H9 (cell line): ENCODE results near the gene ATAD1. TPM values are rescaled to one million over a fixed set of nuclear protein-coding genes. Genes with fewer than 3 reads are reported as not detected.

Experiments
- DNase-seq: peaks from one replicate; pipeline ENCODE4 v3.0.0-alpha.2; 2017
- H2AFZ ChIP-seq: one replicate; pipeline ENCODE4 v1.6.1; 2013; ENCODE audit warnings: mild to moderate bottlenecking, low read length, control low read depth, moderate library complexity
- H2AK5ac ChIP-seq: 2 replicates; pipeline ENCODE4 v1.6.1; 2013; ENCODE audit warnings: low read length, control low read depth, mixed read lengths; ENCODE audit not compliant: insufficient read length
- H2BK120ac ChIP-seq: one replicate; pipeline ENCODE4 v1.6.1; 2013; ENCODE audit warnings: low read depth, mild to moderate bottlenecking, low read length, control low read depth, inconsistent platforms; ENCODE audit not compliant: poor library complexity, severe bottlenecking
- H2BK12ac ChIP-seq: 2 replicates; pipeline ENCODE4 v1.6.1; 2013; ENCODE audit warnings: low read length, control low read depth, mixed read lengths, low read depth; ENCODE audit not compliant: insufficient read length
- H2BK15ac ChIP-seq: 2 replicates; pipeline ENCODE4 v1.6.1; 2013; ENCODE audit warnings: low read depth, low read length, control low read depth
- H2BK20ac ChIP-seq: one replicate; pipeline ENCODE4 v1.6.1; 2013; ENCODE audit warnings: low read depth, mild to moderate bottlenecking, low read length, control low read depth, inconsistent platforms; ENCODE audit not compliant: poor library complexity, severe bottlenecking
- H2BK5ac ChIP-seq: 2 replicates; pipeline ENCODE4 v1.6.1; 2013; ENCODE audit warnings: low read length, control low read depth, mixed read lengths; ENCODE audit not compliant: insufficient read length
- H3K14ac ChIP-seq: 2 replicates; pipeline ENCODE4 v1.6.1; 2013; ENCODE audit warnings: low read length, control low read depth; ENCODE audit not compliant: insufficient read depth
- H3K18ac ChIP-seq: 2 replicates; pipeline ENCODE4 v1.6.1; 2013; ENCODE audit warnings: low read depth, mild to moderate bottlenecking, mixed read lengths, low read length, control low read depth; ENCODE audit not compliant: insufficient read length
- H3K23ac ChIP-seq: 2 replicates; pipeline ENCODE4 v1.6.1; 2013; ENCODE audit warnings: low read length, control low read depth, mixed read lengths, low read depth; ENCODE audit not compliant: insufficient read length
- H3K23me2 ChIP-seq: 2 replicates; pipeline ENCODE4 v1.6.1; 2013; ENCODE audit warnings: low read depth, mild to moderate bottlenecking, mixed read lengths, low read length, control low read depth; ENCODE audit not compliant: insufficient read length, poor library complexity, severe bottlenecking
- H3K27ac ChIP-seq: 2 replicates; pipeline ENCODE4 v1.5.1; 2013; ENCODE audit warnings: low read length, control low read depth, mixed read lengths, low read depth; ENCODE audit not compliant: insufficient read length
- H3K27me3 ChIP-seq: 2 replicates; pipeline ENCODE4 v1.6.1; 2013; ENCODE audit warnings: low read length, control low read depth, inconsistent platforms; ENCODE audit not compliant: insufficient read depth
- H3K4ac ChIP-seq: 2 replicates; pipeline ENCODE4 v1.6.1; 2013; ENCODE audit warnings: low read depth, mild to moderate bottlenecking, control low read depth, inconsistent platforms, low read length, moderate library complexity
- H3K4me1 ChIP-seq: 2 replicates; pipeline ENCODE4 v1.6.1; 2013; ENCODE audit warnings: low read length, control low read depth, inconsistent platforms; ENCODE audit not compliant: insufficient read depth
- H3K4me2 ChIP-seq: 2 replicates; pipeline ENCODE4 v1.6.1; 2013; ENCODE audit warnings: low read length, control low read depth, mixed read lengths; ENCODE audit not compliant: insufficient read length, insufficient read depth
- H3K56ac ChIP-seq: 2 replicates; pipeline ENCODE4 v1.6.1; 2013; ENCODE audit warnings: low read depth, mild to moderate bottlenecking, mixed read lengths, low read length, control low read depth; ENCODE audit not compliant: insufficient read length
- H3K79me1 ChIP-seq: 2 replicates; pipeline ENCODE4 v1.6.1; 2013; ENCODE audit warnings: low read depth, mild to moderate bottlenecking, moderate library complexity, low read length, control low read depth, inconsistent platforms; ENCODE audit not compliant: insufficient read depth, poor library complexity, severe bottlenecking
- H3K79me2 ChIP-seq: 2 replicates; pipeline ENCODE4 v1.6.1; 2013; ENCODE audit warnings: low read length, control low read depth, inconsistent platforms; ENCODE audit not compliant: insufficient read depth
- H3K9ac ChIP-seq: 2 replicates; pipeline ENCODE4 v1.6.1; 2013; ENCODE audit warnings: low read length, control low read depth, mixed read lengths; ENCODE audit not compliant: insufficient read length; ENCODE audit errors: extremely low read depth
- H3K9me3 ChIP-seq: one replicate; pipeline ENCODE4 v1.6.1; 2013; ENCODE audit warnings: low read depth, low read length, inconsistent platforms; ENCODE audit not compliant: control insufficient read depth
- H3T11ph ChIP-seq: one replicate; pipeline ENCODE4 v1.6.1; 2013; ENCODE audit warnings: mild to moderate bottlenecking, low read length, control low read depth, inconsistent platforms
- H4K20me1 ChIP-seq: one replicate; pipeline ENCODE4 v1.6.1; 2013; ENCODE audit not compliant: control insufficient read depth, insufficient read length, insufficient read depth
- H4K5ac ChIP-seq: 2 replicates; pipeline ENCODE4 v1.6.1; 2013; ENCODE audit warnings: low read depth, mild to moderate bottlenecking, mixed read lengths, low read length, control low read depth; ENCODE audit not compliant: insufficient read length
- H4K8ac ChIP-seq: replicated peaks from 2 replicates; pipeline ENCODE4 v1.6.1; 2013; ENCODE audit warnings: low read length, control low read depth, mixed read lengths, low read depth; ENCODE audit not compliant: insufficient read length
- H4K91ac ChIP-seq: 2 replicates; pipeline ENCODE4 v1.6.1; 2013; ENCODE audit warnings: low read depth, mild to moderate bottlenecking, moderate library complexity, mixed read lengths, low read length, control low read depth; ENCODE audit not compliant: insufficient read length
- H3K27ac Mint-ChIP-seq, 3 experiments: 2 replicates in 2 of 3; 3 replicates in 1 of 3; pipeline ENCODE4 v1.8.0; 2020 to 2021; ENCODE audit warnings: mixed read lengths in 3 of 3, mild to moderate bottlenecking in 1 of 3, moderate library complexity in 1 of 3
- H3K27me3 Mint-ChIP-seq: 2 replicates; pipeline ENCODE4 v1.8.0; 2021; ENCODE audit warnings: low read depth, mild to moderate bottlenecking, moderate library complexity, mixed read lengths
- H3K36me3 Mint-ChIP-seq, 3 experiments: 2 replicates in 2 of 3; 3 replicates in 1 of 3; pipeline ENCODE4 v1.8.0; 2020 to 2021; ENCODE audit warnings: low read depth in 3 of 3, mixed read lengths in 3 of 3; ENCODE audit not compliant: insufficient read depth in 1 of 3
- H3K4me1 Mint-ChIP-seq, 2 experiments: 2 replicates each; pipeline ENCODE4 v1.8.0; 2020; ENCODE audit warnings: mixed read lengths in 2 of 2
- H3K4me3 Mint-ChIP-seq, 2 experiments: 2 replicates in 1 of 2; 3 replicates in 1 of 2; pipeline ENCODE4 v1.8.0; 2020 to 2021; ENCODE audit warnings: mild to moderate bottlenecking in 2 of 2, mixed read lengths in 2 of 2, moderate library complexity in 1 of 2
- H3K9me3 Mint-ChIP-seq, 2 experiments: 2 replicates in 1 of 2; 3 replicates in 1 of 2; pipeline ENCODE4 v1.8.0; 2020; ENCODE audit warnings: mild to moderate bottlenecking in 2 of 2, mixed read lengths in 2 of 2, moderate library complexity in 1 of 2
- total RNA-seq: library from RNA; stranded (reverse); gene quantifications from 2 replicates; pipeline ENCODE4 v1.2.1, GENCODE V29; 2021
- TF ChIP-seq, protein P1 (sequence below): fragments of 200-600 bp; sonication (generic); conservative IDR thresholded peaks from 3 replicates; pipeline ENCODE4 v1.8.0; 2021; ENCODE audit warnings: antibody characterized with exemption, mild to moderate bottlenecking

ATAD1 gene
- total RNA-seq, 1 experiment from 2014 or later = 38.7 TPM

DNA sequence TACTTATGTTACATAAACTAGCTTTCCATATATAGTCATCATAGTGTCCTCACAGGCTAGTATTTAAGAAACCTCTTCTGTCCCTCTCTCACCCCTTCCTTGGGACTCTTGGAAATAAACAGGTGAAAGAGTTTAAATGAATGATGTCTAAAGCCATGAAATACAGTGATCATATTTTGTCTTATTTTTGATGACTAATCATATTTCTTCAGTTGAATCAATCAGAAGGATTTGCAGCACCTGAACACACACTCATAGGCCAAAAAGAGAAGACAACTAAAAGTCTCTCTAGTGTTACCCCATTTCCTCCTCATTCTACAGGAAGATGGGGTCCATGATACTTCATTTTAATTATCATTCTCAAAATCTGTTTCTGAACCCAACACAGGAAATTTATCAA is 8.6 kb upstream of the ATAD1 start:
- Mint-ChIP-seq H3K4me1 (no peaks in the 10 kb centered on the region), H3K9me3 (no peaks in the 10 kb centered on the region), H3K36me3 (no peaks in the 10 kb centered on the region), H3K27ac (no peak overlapping the region), H3K4me3 (no peak overlapping the region), H3K27me3 (no peaks in the 10 kb centered on the region)
- no peaks in the 10 kb centered on the region for H3K9me3 ChIP-seq
- peaks cover 3% of the 10 kb centered on the region; the same call in 1 of the 2 replicates for H3K27me3 ChIP-seq
- H3K18ac ChIP-seq = no peak overlapping the region
- H2BK15ac ChIP-seq = no peak overlapping the region
- H2AK5ac ChIP-seq = no peak overlapping the region
- no peak overlapping the region for H3K4me2 ChIP-seq
- H3K9ac ChIP-seq = no peak overlapping the region
- H4K91ac ChIP-seq = no peak overlapping the region
- no peak overlapping the region for H2AFZ ChIP-seq
- H2BK120ac ChIP-seq = no peak overlapping the region
- H4K8ac ChIP-seq = no peak overlapping the region
- no peak overlapping the region for H3K56ac ChIP-seq
- H3K23ac ChIP-seq = no peak overlapping the region
- no peaks in the 10 kb centered on the region for H3K79me2 ChIP-seq
- H2BK20ac ChIP-seq = no peak overlapping the region
- H4K5ac ChIP-seq = no peak overlapping the region
- H2BK5ac ChIP-seq = no peak overlapping the region
- DNase-seq = no peak
- no peak overlapping the region for H3K4ac ChIP-seq
- H4K20me1 ChIP-seq = no peaks in the 10 kb centered on the region
- no peak overlapping the region for H3T11ph ChIP-seq
- no peaks in the 10 kb centered on the region for H3K79me1 ChIP-seq
- no peaks in the 10 kb centered on the region for H3K23me2 ChIP-seq
- H2BK12ac ChIP-seq = no peak overlapping the region
- no peak overlapping the region for H3K27ac ChIP-seq
- H3K14ac ChIP-seq = no peak overlapping the region
- TF ChIP-seq, protein P1, sequence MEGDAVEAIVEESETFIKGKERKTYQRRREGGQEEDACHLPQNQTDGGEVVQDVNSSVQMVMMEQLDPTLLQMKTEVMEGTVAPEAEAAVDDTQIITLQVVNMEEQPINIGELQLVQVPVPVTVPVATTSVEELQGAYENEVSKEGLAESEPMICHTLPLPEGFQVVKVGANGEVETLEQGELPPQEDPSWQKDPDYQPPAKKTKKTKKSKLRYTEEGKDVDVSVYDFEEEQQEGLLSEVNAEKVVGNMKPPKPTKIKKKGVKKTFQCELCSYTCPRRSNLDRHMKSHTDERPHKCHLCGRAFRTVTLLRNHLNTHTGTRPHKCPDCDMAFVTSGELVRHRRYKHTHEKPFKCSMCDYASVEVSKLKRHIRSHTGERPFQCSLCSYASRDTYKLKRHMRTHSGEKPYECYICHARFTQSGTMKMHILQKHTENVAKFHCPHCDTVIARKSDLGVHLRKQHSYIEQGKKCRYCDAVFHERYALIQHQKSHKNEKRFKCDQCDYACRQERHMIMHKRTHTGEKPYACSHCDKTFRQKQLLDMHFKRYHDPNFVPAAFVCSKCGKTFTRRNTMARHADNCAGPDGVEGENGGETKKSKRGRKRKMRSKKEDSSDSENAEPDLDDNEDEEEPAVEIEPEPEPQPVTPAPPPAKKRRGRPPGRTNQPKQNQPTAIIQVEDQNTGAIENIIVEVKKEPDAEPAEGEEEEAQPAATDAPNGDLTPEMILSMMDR = no peak
- no peaks in the 10 kb centered on the region for H3K4me1 ChIP-seq
